GM19351 (cell line): ENCODE measurements around the gene TMEM179.

Experiments
- ATAC-seq: cut with Tn5 transposase; IDR thresholded peaks from one replicate; pipeline ENCODE4 v1.9.1; 2021; ENCODE audit warnings: mild to moderate bottlenecking, moderate library complexity; ENCODE audit not compliant: unreplicated experiment

The TMEM179 gene

GRCh38 chr14:104547310-104547997 lies 57.1 kb downstream of the TMEM179 start:
- no peak for ATAC-seq

DNA sequence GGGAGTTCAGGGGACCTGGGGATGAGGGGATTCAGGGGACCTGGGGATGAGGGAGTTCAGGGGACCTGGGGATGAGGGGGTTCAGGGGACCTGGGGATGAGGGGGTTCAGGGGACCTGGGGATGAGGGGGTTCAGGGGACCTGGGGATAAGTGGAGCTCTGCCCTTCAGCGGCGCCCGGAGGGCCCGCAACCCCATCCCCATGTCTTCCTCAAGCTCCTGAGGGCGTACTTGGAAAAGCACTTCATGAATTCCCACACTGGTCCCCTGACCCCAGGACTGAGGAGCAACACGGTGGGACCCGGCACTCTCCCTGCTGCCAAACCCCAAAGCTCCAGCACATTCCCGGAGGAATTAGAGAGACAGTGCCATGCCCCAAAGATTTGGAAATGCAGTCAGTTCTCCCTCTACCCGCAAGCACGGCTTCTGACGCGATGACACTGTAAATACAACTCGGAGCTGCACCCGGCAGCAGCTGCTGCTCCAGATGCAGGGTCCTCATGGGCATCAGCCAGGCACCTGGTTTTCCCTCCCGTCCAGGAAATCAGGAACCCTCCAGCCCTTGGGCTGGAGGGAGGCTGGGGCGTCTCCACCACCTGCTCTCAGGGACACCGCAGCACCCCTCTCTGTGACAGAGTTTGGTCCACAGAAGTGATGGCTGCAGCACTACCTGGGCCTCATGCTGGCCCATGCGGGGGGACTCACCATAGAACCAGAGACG lies 57.8 kb downstream of the TMEM179 start:
- ATAC-seq: no peak

DNA sequence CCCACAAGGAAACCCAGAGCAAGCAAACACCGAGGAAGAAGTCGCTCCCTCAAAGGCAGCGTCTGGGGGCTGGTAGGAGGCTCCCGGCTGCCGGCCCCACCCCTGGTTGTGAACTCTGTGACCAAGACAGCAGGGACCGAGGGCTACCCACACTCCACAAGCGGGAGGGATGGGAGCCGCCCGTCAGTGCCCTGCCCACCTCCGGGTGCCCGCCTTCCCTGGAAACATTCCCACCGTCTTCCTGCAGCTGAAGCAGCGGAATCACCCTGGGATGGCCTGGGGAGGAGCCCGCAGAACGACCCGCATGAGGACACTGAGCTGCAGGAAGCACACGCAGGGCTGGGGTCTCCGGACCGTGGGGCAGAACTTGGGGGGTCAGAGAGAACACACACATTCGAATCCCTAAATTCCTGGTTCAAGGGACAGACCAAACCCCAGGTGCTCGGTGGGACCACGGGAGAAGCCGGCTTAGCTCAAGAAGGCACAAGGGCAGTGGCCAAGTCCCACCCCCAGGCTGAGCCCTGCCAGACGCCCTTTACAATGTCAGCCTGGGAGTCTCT lies 58.5 kb downstream of the TMEM179 start:
- no peak for ATAC-seq

GRCh38 chr14:104545151-104545941 lies 59.2 kb downstream of the TMEM179 start:
- ATAC-seq: no peak

- ATAC-seq: no peak
Measured at GRCh38 chr14:104544362-104544961, 60.1 kb downstream of the TMEM179 start.

DNA sequence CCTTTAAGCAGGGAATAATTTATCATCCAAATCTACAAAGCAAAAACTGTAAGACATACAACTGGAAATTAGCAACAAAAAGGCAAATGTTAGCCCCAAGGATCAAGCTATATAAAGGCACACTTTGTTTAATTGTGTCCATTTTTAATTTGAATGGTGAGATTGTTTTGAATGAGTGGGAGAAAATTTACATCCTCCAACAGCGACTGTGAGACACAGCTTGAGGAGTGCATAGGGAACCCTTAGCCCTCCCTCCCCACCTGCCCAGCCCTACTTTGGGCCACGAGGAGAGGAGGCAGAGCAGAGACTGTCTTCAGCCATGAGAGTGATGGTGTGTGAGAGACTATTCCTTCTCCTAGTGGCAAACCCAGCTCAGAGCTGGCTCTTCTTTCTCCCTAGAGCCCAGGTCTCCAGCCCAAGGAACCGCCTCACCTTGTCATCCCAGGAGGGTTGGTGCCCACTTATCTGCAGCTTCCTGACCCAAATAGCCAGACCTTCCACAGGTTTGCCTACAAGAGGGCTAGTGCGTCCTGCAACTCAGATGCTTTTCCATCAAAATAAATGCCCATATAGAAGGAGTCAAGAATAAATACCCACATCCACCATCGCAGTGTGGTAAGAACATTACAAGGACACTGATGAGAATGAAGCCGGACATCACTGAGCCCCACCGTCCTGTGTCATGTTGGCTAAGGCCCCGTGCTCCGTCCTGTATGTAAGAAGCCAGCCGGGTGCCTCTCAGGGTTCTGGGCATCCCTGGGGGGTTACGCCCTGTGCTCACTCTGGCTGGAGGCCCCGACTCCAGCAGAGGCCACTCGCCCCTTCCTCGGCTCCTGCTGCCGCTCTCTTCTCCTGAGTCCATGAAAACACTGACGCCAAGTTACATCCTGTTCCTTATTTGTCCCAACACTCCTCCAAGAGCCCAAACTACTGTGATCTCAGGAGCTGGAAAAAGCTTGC lies 61.4 kb downstream of the TMEM179 start:
- no peak for ATAC-seq

DNA sequence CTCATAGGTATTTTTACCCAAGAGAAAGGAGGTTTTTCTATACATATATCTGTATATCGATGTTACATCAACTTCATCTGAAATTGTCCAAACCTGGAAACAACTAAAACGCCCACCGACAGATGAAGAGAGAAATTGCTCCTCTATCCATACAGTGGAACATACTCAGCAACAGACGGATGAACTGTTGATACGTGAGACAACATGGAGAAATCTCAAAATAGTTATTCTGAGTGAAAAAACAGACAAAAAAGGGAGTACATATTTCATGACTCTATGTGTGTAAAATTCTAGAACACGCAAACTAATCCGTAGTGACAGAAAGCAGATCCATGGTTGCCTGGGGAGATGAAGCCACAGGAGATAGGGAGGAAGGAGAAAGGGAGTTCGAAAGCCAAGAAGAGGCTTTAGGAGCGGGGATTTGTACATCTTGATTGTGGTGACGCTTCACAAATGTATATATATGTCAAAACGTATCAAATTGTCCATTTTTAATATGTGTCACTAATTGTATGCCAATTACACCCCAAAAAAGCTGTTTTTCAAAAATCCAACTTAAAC lies 62.6 kb downstream of the TMEM179 start:
- ATAC-seq: no peak
